ENCODE measurements around the gene ERC2.

- no peak for TF ChIP-seq CTCF (IDR thresholded peaks at IDR 0.05; ENCODE audit: insufficient read depth, low read length, poor library complexity, severe bottlenecking)
- no peak for TF ChIP-seq EZH2phosphoT487 (conservative IDR thresholded peaks at IDR 0.05; ENCODE audit: low read length)
These were observed 806.7 kb downstream of the ERC2 start for GRCh38 chr3:55661571-55661970.

Measured in SU-DHL-6 (cell line).